IPS DF 6.9 (cell line): ENCODE measurements around the gene CRYBB3.
"Not testable (repeated sequence)": the region's sequence is repeated elsewhere in the genome, so short reads cannot be mapped to it uniquely, and the experiment has no call there.

Experiments used
- DNase-seq: peaks from one replicate; pipeline ENCODE4 v3.0.0-alpha.2; 2013; ENCODE audit warnings: low read depth, low spot score
- H3K27ac ChIP-seq: one replicate; pipeline ENCODE4 v1.5.1; 2013; ENCODE audit warnings: low read length, control low read depth
- H3K27me3 ChIP-seq: 2 replicates; pipeline ENCODE4 v1.6.1; 2013; ENCODE audit warnings: mild to moderate bottlenecking, low read length; ENCODE audit not compliant: control insufficient read depth, insufficient read depth
- H3K36me3 ChIP-seq: 2 replicates; pipeline ENCODE4 v1.6.1; 2013; ENCODE audit warnings: low read length; ENCODE audit not compliant: control insufficient read depth, insufficient read depth
- H3K4me1 ChIP-seq: 2 replicates; pipeline ENCODE4 v1.6.1; 2013; ENCODE audit warnings: low read length; ENCODE audit not compliant: control insufficient read depth, insufficient read depth
- H3K4me3 ChIP-seq: 2 replicates; pipeline ENCODE4 v1.5.1; 2013; ENCODE audit warnings: mild to moderate bottlenecking, low read length
- H3K9me3 ChIP-seq: 2 replicates; pipeline ENCODE4 v1.6.1; 2013; ENCODE audit warnings: low read length, inconsistent platforms; ENCODE audit not compliant: control insufficient read depth, insufficient read depth
- WGBS: extraction: QIAGEN DNeasy Blood & Tissue Kit; methylation state at CpG from one replicate; pipeline ENCODE4 v1.1.7; 2013; ENCODE audit warnings: mixed read lengths, missing lambda C conversion rate; ENCODE audit not compliant: insufficient read length, insufficient coverage; 5-methylcytosine and 5-hydroxymethylcytosine counted together

CRYBB3 gene

GRCh38 chr22:25176175-25176574 is 23.5 kb upstream of the CRYBB3 start:
- WGBS, result no CpG with 5 or more reads among the region's 6 CpGs
- Histone ChIP-seq H3K27me3 (no peaks in the 10 kb centered on the region), H3K9me3 (no peaks in the 10 kb centered on the region), H3K4me1 (peaks cover 2% of the 10 kb centered on the region; the same call in 1 of the 2 replicates), H3K4me3 (no peak overlapping the region), H3K36me3 (no peaks in the 10 kb centered on the region), H3K27ac (no peak overlapping the region)
- DNase-seq, result no peak

- no peak overlapping the region for H3K27ac ChIP-seq
- no peak overlapping the region for H3K4me3 ChIP-seq
- DNase-seq, result no peak
- no peaks in the 10 kb centered on the region for H3K36me3 ChIP-seq
- peaks cover 2% of the 10 kb centered on the region; the same call in 1 of the 2 replicates for H3K4me1 ChIP-seq
- H3K9me3 ChIP-seq, result no peaks in the 10 kb centered on the region
- no peaks in the 10 kb centered on the region for H3K27me3 ChIP-seq
- WGBS, result no CpG with 5 or more reads among the region's 3 CpGs
Observed at GRCh38 chr22:25176799-25177198, 22.9 kb upstream of the CRYBB3 start.

GRCh38 chr22:25177226-25177625 is 22.4 kb upstream of the CRYBB3 start:
- no peaks in the 10 kb centered on the region for H3K36me3 ChIP-seq
- WGBS, result no CpG with 5 or more reads among the region's 13 CpGs

GRCh38 chr22:25177895-25178294 is 21.8 kb upstream of the CRYBB3 start:
- no peaks in the 10 kb centered on the region for H3K27me3 ChIP-seq
- no peaks in the 10 kb centered on the region for H3K36me3 ChIP-seq
- no peak overlapping the region for H3K27ac ChIP-seq
- no peak for DNase-seq
- WGBS, result no CpG with 5 or more reads among the region's 9 CpGs
- no peaks in the 10 kb centered on the region for H3K9me3 ChIP-seq
- peaks cover 2% of the 10 kb centered on the region; the same call in 1 of the 2 replicates for H3K4me1 ChIP-seq
- H3K4me3 ChIP-seq, result no peak overlapping the region

More at GRCh38 chr22:25177226-25177625, 22.4 kb upstream of the CRYBB3 start:
- Histone ChIP-seq H3K4me3 (no peak overlapping the region), H3K9me3 (no peaks in the 10 kb centered on the region), H3K27ac (no peak overlapping the region), H3K27me3 (no peaks in the 10 kb centered on the region), H3K4me1 (peaks cover 2% of the 10 kb centered on the region; the same call in 1 of the 2 replicates)
- DNase-seq, result no peak

GRCh38 chr22:25178348-25178747 is 21.3 kb upstream of the CRYBB3 start:
- H3K4me3 ChIP-seq, H3K9me3 ChIP-seq, H3K4me1 ChIP-seq, H3K27me3 ChIP-seq, H3K27ac ChIP-seq, H3K36me3 ChIP-seq, DNase-seq: not testable (repeated sequence)
- WGBS, result no CpG with 5 or more reads among the region's 6 CpGs

GRCh38 chr22:25178869-25179631 is 20.6 kb upstream of the CRYBB3 start:
- H3K4me3 ChIP-seq, H3K27me3 ChIP-seq, H3K9me3 ChIP-seq, H3K4me1 ChIP-seq, H3K27ac ChIP-seq, DNase-seq, H3K36me3 ChIP-seq: not testable (repeated sequence)
- no CpG with 5 or more reads among the region's 63 CpGs for WGBS

GRCh38 chr22:25182131-25183110 is 17.2 kb upstream of the CRYBB3 start:
- no peak for DNase-seq
- H3K27ac ChIP-seq, result no peak overlapping the region

GRCh38 chr22:25183949-25184619 is 15.6 kb upstream of the CRYBB3 start:
- Histone ChIP-seq H3K36me3 (no peaks in the 10 kb centered on the region; the same call in 1 of the 2 replicates), H3K27ac (no peak overlapping the region), H3K9me3 (no peaks in the 10 kb centered on the region), H3K4me1 (no peaks in the 10 kb centered on the region), H3K4me3 (no peak overlapping the region), H3K27me3 (no peaks in the 10 kb centered on the region)
- no CpG with 5 or more reads among the region's 12 CpGs for WGBS
- no peak for DNase-seq

More at GRCh38 chr22:25182131-25183110, 17.2 kb upstream of the CRYBB3 start:
- no peak overlapping the region for H3K4me3 ChIP-seq
- WGBS, result 100% methylated on average over 1 of the region's 10 CpGs
- no peaks in the 10 kb centered on the region for H3K9me3 ChIP-seq
- no peaks in the 10 kb centered on the region for H3K27me3 ChIP-seq
- no peaks in the 10 kb centered on the region; the same call in 1 of the 2 replicates for H3K36me3 ChIP-seq
- H3K4me1 ChIP-seq, result no peaks in the 10 kb centered on the region

- no peaks in the 10 kb centered on the region for H3K4me1 ChIP-seq
- H3K9me3 ChIP-seq, result no peaks in the 10 kb centered on the region
- no peaks in the 10 kb centered on the region for H3K27me3 ChIP-seq
- WGBS, result no CpG with 5 or more reads among the region's 3 CpGs
- no peak overlapping the region for H3K4me3 ChIP-seq
- no peak overlapping the region for H3K27ac ChIP-seq
- H3K36me3 ChIP-seq, result no peaks in the 10 kb centered on the region; the same call in 1 of the 2 replicates
- no peak for DNase-seq
Observed at GRCh38 chr22:25186140-25186539, 13.5 kb upstream of the CRYBB3 start.

- Histone ChIP-seq H3K36me3 (no peaks in the 10 kb centered on the region; the same call in 1 of the 2 replicates), H3K27me3 (no peaks in the 10 kb centered on the region), H3K4me3 (no peak overlapping the region), H3K27ac (no peak overlapping the region), H3K4me1 (no peaks in the 10 kb centered on the region), H3K9me3 (no peaks in the 10 kb centered on the region)
- DNase-seq, result no peak
- WGBS, result no CpG with 5 or more reads among the region's 6 CpGs
Observed at GRCh38 chr22:25187469-25187868, 12.2 kb upstream of the CRYBB3 start.
